ENCODE data around the gene SH2D7.

DNA sequence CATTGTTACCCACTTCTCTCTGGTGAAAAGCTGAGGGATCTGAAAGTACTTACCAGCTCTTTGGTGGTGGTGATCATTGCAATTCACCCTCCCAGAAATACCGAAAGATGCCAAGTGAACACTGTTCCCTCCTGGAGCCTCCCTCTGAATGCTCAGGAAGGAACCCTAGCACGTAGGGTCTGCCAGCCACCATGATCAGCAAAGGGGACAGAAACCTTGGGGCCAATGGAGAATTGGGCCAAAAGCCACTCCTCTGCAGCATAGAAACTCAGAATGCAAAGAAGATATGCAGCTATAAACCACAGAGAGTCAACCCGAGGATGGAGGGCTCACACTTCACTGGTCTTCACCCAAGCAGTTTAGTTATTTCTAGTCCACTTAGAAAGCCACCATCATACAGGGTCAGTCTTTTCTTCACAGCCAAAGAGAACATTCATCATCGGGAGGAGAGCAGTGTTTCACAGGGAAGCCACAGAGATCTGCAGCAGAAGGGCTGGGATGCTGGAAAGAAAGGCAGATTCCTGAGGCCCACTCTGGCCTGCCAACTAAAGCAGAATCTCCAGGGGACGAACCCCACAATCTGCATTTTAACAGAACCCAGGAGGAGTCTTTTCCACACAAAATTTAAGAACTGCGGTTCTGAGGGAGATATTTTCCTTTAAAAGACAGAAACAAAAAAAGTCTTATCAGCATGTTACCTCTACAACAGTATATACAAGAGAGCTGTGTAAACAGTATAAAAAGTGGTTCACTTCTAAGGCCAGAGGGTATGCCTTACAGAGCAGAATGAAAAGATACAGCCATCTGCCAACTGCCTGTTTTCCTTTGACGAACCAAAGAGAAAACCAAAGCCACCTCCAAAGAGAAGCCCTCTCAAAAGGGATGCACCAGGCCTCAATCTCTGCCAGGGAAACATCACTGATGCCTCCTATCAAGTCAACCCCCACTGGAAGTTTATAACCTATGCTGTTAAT, 26.1 kb upstream of the SH2D7 start:
- peak; percentile 71 for TF ChIP-seq TCF7L2 (IDR thresholded peaks at IDR 0.05; ENCODE audit: low read depth, low read length)
- TF ChIP-seq POLR2AphosphoS5 (IDR thresholded peaks at IDR 0.05; ENCODE audit: low read depth, low read length): no peak; the same call in 1 of the 2 replicates

All from Panc1 (cell line).